Fibroblast of pulmonary artery (primary cell): ENCODE data around the gene TRMT6.
A peak's percentile ranks its signal among the peaks of the same experiment; 100 is the strongest.

Source experiments
- DNase-seq: peaks from one replicate; pipeline ENCODE4 v3.0.0-alpha.2; 2010; ENCODE audit warnings: low read depth
- H3K4me3 ChIP-seq: replicated peaks from 2 replicates; pipeline ENCODE4 v1.5.1; 2011; ENCODE audit warnings: low read depth, mild to moderate bottlenecking, control low read depth, low read length, moderate library complexity
- CTCF ChIP-seq: IDR thresholded peaks from 2 replicates; pipeline ENCODE4 v1.5.1; 2011; ENCODE audit warnings: mild to moderate bottlenecking, control low read depth, low read length, inconsistent platforms; ENCODE audit errors: missing control alignments

Gene TRMT6

GRCh38 chr20:5910186-5910585 lies 40.1 kb downstream of the TRMT6 start:
- no peak for DNase-seq
- TF ChIP-seq CTCF: no peak

GRCh38 chr20:5908981-5909380 lies 41.4 kb downstream of the TRMT6 start:
- H3K4me3 ChIP-seq: no peak overlapping the region
- DNase-seq: peak; percentile 25
- TF ChIP-seq CTCF: no peak

More at GRCh38 chr20:5910186-5910585, 40.1 kb downstream of the TRMT6 start:
- H3K4me3 ChIP-seq: no peak overlapping the region

- no peak for DNase-seq
- H3K4me3 ChIP-seq: no peak overlapping the region
- no peak for TF ChIP-seq CTCF
These were observed 49.4 kb downstream of the TRMT6 start for GRCh38 chr20:5900908-5901307.

- no peak for TF ChIP-seq CTCF
- no peak overlapping the region for H3K4me3 ChIP-seq
- DNase-seq: no peak
These were observed 50.9 kb downstream of the TRMT6 start for GRCh38 chr20:5899444-5899843.

GRCh38 chr20:5895626-5896025 lies 54.7 kb downstream of the TRMT6 start:
- DNase-seq: no peak
- H3K4me3 ChIP-seq: no peak overlapping the region
- no peak for TF ChIP-seq CTCF

- DNase-seq: no peak
- no peak for TF ChIP-seq CTCF
- no peak overlapping the region for H3K4me3 ChIP-seq
These were observed 56.7 kb downstream of the TRMT6 start for GRCh38 chr20:5893621-5894020.

GRCh38 chr20:5893052-5893451 lies 57.3 kb downstream of the TRMT6 start:
- TF ChIP-seq CTCF: no peak
- H3K4me3 ChIP-seq: no peak overlapping the region
- no peak for DNase-seq
